Effector memory CD4-positive, alpha-beta T cell (primary cell): ENCODE measurements around the gene URM1.

Experiments
- DNase-seq, 3 donors: peaks; one replicate each; pipeline ENCODE4 v3.0.0-alpha.2; 2020
- H3K27ac ChIP-seq: 2 replicates; pipeline ENCODE4 v1.7.0; 2013; ENCODE audit warnings: mild to moderate bottlenecking, low read length, moderate library complexity; ENCODE audit not compliant: insufficient read depth, poor library complexity, severe bottlenecking
- H3K27me3 ChIP-seq: replicated peaks from 2 replicates; pipeline ENCODE4 v1.7.0; 2013; ENCODE audit warnings: mild to moderate bottlenecking, low read length; ENCODE audit not compliant: insufficient read depth, control insufficient read depth, poor library complexity, severe bottlenecking
- H3K36me3 ChIP-seq: 2 replicates; pipeline ENCODE4 v1.7.0; 2013; ENCODE audit warnings: mild to moderate bottlenecking, low read length, moderate library complexity; ENCODE audit not compliant: control insufficient read depth, insufficient read depth
- H3K4me1 ChIP-seq: 2 replicates; pipeline ENCODE4 v1.7.0; 2013; ENCODE audit warnings: low read length, mild to moderate bottlenecking; ENCODE audit not compliant: control insufficient read depth, insufficient read depth, poor library complexity, severe bottlenecking
- H3K4me3 ChIP-seq: 2 replicates; pipeline ENCODE4 v1.7.0; 2013; ENCODE audit warnings: low read length, low read depth, mild to moderate bottlenecking; ENCODE audit not compliant: insufficient read depth, poor library complexity, severe bottlenecking
- H3K9me3 ChIP-seq: 2 replicates; pipeline ENCODE4 v1.7.0; 2013; ENCODE audit warnings: mild to moderate bottlenecking, low read length, moderate library complexity; ENCODE audit not compliant: control insufficient read depth

The URM1 gene

GRCh38 chr9:128428644-128429512 is 57.7 kb downstream of the URM1 start:
- Histone ChIP-seq H3K27ac (no peak overlapping the region), H3K4me3 (no peak overlapping the region)
- DNase-seq = no peak

GRCh38 chr9:128429513-128430086 is 58.4 kb downstream of the URM1 start:
- Histone ChIP-seq H3K27ac (no peak overlapping the region), H3K36me3 (no peaks in the 10 kb centered on the region), H3K4me1 (no peaks in the 10 kb centered on the region), H3K9me3 (no peaks in the 10 kb centered on the region), H3K27me3 (no peaks in the 10 kb centered on the region), H3K4me3 (no peak overlapping the region)
- DNase-seq = no peak

More at GRCh38 chr9:128428644-128429512, 57.7 kb downstream of the URM1 start:
- Histone ChIP-seq H3K36me3 (no peaks in the 10 kb centered on the region), H3K27me3 (no peaks in the 10 kb centered on the region), H3K9me3 (no peaks in the 10 kb centered on the region), H3K4me1 (no peaks in the 10 kb centered on the region)

- Histone ChIP-seq H3K9me3 (no peaks in the 10 kb centered on the region), H3K27me3 (no peaks in the 10 kb centered on the region), H3K27ac (no peak overlapping the region), H3K4me1 (no peaks in the 10 kb centered on the region), H3K4me3 (no peak overlapping the region), H3K36me3 (no peaks in the 10 kb centered on the region)
- DNase-seq = no peak
These were observed 60.0 kb downstream of the URM1 start for GRCh38 chr9:128431207-128431606.

- Histone ChIP-seq H3K36me3 (no peaks in the 10 kb centered on the region), H3K4me1 (peaks cover 4% of the 10 kb centered on the region), H3K27me3 (no peaks in the 10 kb centered on the region), H3K9me3 (no peaks in the 10 kb centered on the region), H3K27ac (no peak overlapping the region), H3K4me3 (no peak overlapping the region)
- no peak for DNase-seq
These were observed 63.2 kb downstream of the URM1 start for GRCh38 chr9:128434340-128434739.

GRCh38 chr9:128435611-128436010 is 64.4 kb downstream of the URM1 start:
- Histone ChIP-seq H3K4me1 (peaks cover 4% of the 10 kb centered on the region), H3K27me3 (no peaks in the 10 kb centered on the region), H3K36me3 (no peaks in the 10 kb centered on the region), H3K9me3 (no peaks in the 10 kb centered on the region), H3K4me3 (no peak overlapping the region), H3K27ac (no peak overlapping the region)
- no peak for DNase-seq

GRCh38 chr9:128438343-128439109 is 67.4 kb downstream of the URM1 start:
- no peak overlapping the region for H3K27ac ChIP-seq
- H3K9me3 ChIP-seq = no peaks in the 10 kb centered on the region

GRCh38 chr9:128439273-128439672 is 68.1 kb downstream of the URM1 start:
- no peak for DNase-seq
- Histone ChIP-seq H3K4me1 (peaks cover 4% of the 10 kb centered on the region), H3K4me3 (no peak overlapping the region), H3K27ac (no peak overlapping the region), H3K9me3 (no peaks in the 10 kb centered on the region), H3K36me3 (no peaks in the 10 kb centered on the region), H3K27me3 (no peaks in the 10 kb centered on the region)

More at GRCh38 chr9:128438343-128439109, 67.4 kb downstream of the URM1 start:
- Histone ChIP-seq H3K27me3 (no peaks in the 10 kb centered on the region), H3K36me3 (no peaks in the 10 kb centered on the region), H3K4me1 (peaks cover 4% of the 10 kb centered on the region), H3K4me3 (no peak overlapping the region)
- DNase-seq = peak; percentile 53 to 72 (median 59)
